PC-3 (cell line): Measurements from ENCODE around the gene EOGT. TPM values are rescaled to one million over a fixed set of nuclear protein-coding genes. Genes with fewer than 3 reads are reported as not detected.
A peak's percentile ranks its signal among the peaks of the same experiment; 100 is the strongest.

Source experiments
- ATAC-seq: fragments of 200-7000 bp; cut with Tn5 transposase; 2 replicates; pipeline ENCODE4 v1.9.1; 2020; ENCODE audit warnings: mild to moderate bottlenecking, moderate library complexity
- BruUV-seq: library from RNA; stranded (reverse); fragments of 400-500 nt; replicated peaks from 2 replicates; lab custom pipeline; 2021; lab: Mats Ljungman, UMichigan
- CTCF ChIA-PET: fragments of 300-600 bp; sonication (Branson Sonifier 250); formaldehyde crosslinking; loops from one replicate; lab custom pipeline; 2022; ENCODE audit warnings: antibody characterized with exemption; lab: Charles Lee
- POLR2A ChIA-PET: fragments of 300-600 bp; sonication (Branson Sonifier 250); formaldehyde crosslinking; loops from one replicate; lab custom pipeline; 2022; ENCODE audit warnings: antibody characterized with exemption; ENCODE audit not compliant: unreplicated experiment; lab: Charles Lee
- DNase-seq: peaks from one replicate; pipeline ENCODE4 v3.0.0-alpha.2; 2015
- H2AFZ ChIP-seq: fragments of 300-600 bp; sonication (generic); 2 replicates; pipeline ENCODE4 v1.6.0; 2016; ENCODE audit warnings: antibody characterized with exemption, low read length
- H3F3A ChIP-seq: fragments of 300-600 bp; sonication (generic); one replicate; pipeline ENCODE4 v1.6.0; 2017; ENCODE audit warnings: antibody characterized with exemption, low read length, control low read depth, mild to moderate bottlenecking; ENCODE audit not compliant: unreplicated experiment
- H3K27ac ChIP-seq: fragments of 300-600 bp; sonication (generic); 2 replicates; pipeline ENCODE4 v1.5.1; 2016; ENCODE audit warnings: mild to moderate bottlenecking, low read length
- H3K27me3 ChIP-seq: fragments of 300-600 bp; sonication (generic); 2 replicates; pipeline ENCODE4 v1.6.1; 2016; ENCODE audit warnings: low read length, mixed read lengths
- H3K36me3 ChIP-seq: fragments of 300-600 bp; sonication (generic); 2 replicates; pipeline ENCODE4 v1.6.1; 2016; ENCODE audit warnings: low read depth, mixed run types, low read length, mixed read lengths
- H3K4me1 ChIP-seq: fragments of 300-600 bp; sonication (generic); 2 replicates; pipeline ENCODE4 v1.5.1; 2016; ENCODE audit warnings: low read length; ENCODE audit not compliant: insufficient read depth
- H3K4me2 ChIP-seq: fragments of 300-600 bp; sonication (generic); 2 replicates; pipeline ENCODE4 v1.6.0; 2016; ENCODE audit warnings: low read length
- H3K4me3 ChIP-seq: fragments of 300-600 bp; sonication (generic); 2 replicates; pipeline ENCODE4 v1.5.1; 2016; ENCODE audit warnings: mild to moderate bottlenecking, low read length, mixed read lengths
- H3K79me2 ChIP-seq: fragments of 300-600 bp; sonication (generic); 2 replicates; pipeline ENCODE4 v1.6.1; 2017; ENCODE audit warnings: low read length, mixed read lengths
- H3K9ac ChIP-seq: fragments of 300-600 bp; sonication (generic); 2 replicates; pipeline ENCODE4 v1.6.0; 2016; ENCODE audit warnings: mild to moderate bottlenecking, low read length
- H3K9me2 ChIP-seq: fragments of 300-600 bp; sonication (generic); replicated peaks from 2 replicates; pipeline ENCODE4 v1.6.1; 2016; ENCODE audit warnings: mixed run types, low read length, mixed read lengths
- H3K9me3 ChIP-seq: fragments of 300-600 bp; sonication (generic); 2 replicates; pipeline ENCODE4 v1.6.1; 2016; ENCODE audit warnings: low read length, mixed read lengths
- H4K20me1 ChIP-seq: fragments of 300-600 bp; sonication (generic); 2 replicates; pipeline ENCODE4 v1.6.1; 2016; ENCODE audit warnings: low read length, mixed read lengths
- CTCF ChIP-seq: fragments of 300-600 bp; sonication (generic); conservative IDR thresholded peaks from 2 replicates; pipeline ENCODE4 v1.5.1; 2017; ENCODE audit warnings: antibody characterized with exemption, low read depth, mild to moderate bottlenecking, low read length
- EZH2 ChIP-seq: fragments of 300-600 bp; sonication (generic); IDR thresholded peaks from one replicate; pipeline ENCODE4 v1.6.1; 2017; ENCODE audit warnings: antibody characterized with exemption, mild to moderate bottlenecking, low read length; ENCODE audit not compliant: unreplicated experiment
- EZH2phosphoT487 ChIP-seq: fragments of 300-600 bp; sonication (generic); IDR thresholded peaks from 2 replicates; pipeline ENCODE4 v1.6.1; 2018; ENCODE audit warnings: mild to moderate bottlenecking, antibody characterized with exemption, low read length, borderline replicate concordance
- intact Hi-C: fragments of 100-400 bp; cut with micrococcal nuclease; formaldehyde crosslinking; loops from 2 replicates; pipeline ENCODE4 v1.9.0; 2023
- total RNA-seq: library from RNA; depleted of rRNA; stranded (reverse); fragments of >200 nt; gene quantifications from 2 replicates; pipeline ENCODE4 v1.2.3, GENCODE V29; 2014

Gene EOGT
- total RNA-seq, 1 experiment from 2014 or later = 8.3 TPM

GRCh38 chr3:69031635-69032034, 18.2 kb upstream of the EOGT start:
- Histone ChIP-seq H3K9ac (peak overlapping the region; percentile 13; the same call in 1 of the 2 replicates), H3K4me3 (no peak overlapping the region), H2AFZ (no peak overlapping the region), H3F3A (no peaks in the 10 kb centered on the region), H3K9me2 (no peaks in the 10 kb centered on the region), H3K36me3 (peaks cover 8% of the 10 kb centered on the region), H4K20me1 (no peaks in the 10 kb centered on the region), H3K79me2 (no peaks in the 10 kb centered on the region), H3K27ac (peak overlapping the region; percentile 89), H3K4me2 (peak overlapping the region; percentile 23; the same call in 1 of the 2 replicates), H3K4me1 (peaks cover 30% of the 10 kb centered on the region), H3K27me3 (no peaks in the 10 kb centered on the region), H3K9me3 (no peaks in the 10 kb centered on the region)
- intact Hi-C loops = no loop called here
- ChIA-PET POLR2A (no interaction called here), CTCF (no interaction called here)
- TF ChIP-seq EZH2 (no peak), EZH2phosphoT487 (no peak), CTCF (no peak)
- ATAC-seq (no peak), DNase-seq (no peak)
- BruUV-seq = no TSS peak

GRCh38 chr3:69020857-69021256, 7.4 kb upstream of the EOGT start:
- no peak for TF ChIP-seq EZH2
- TF ChIP-seq CTCF = no peak
- no peak for TF ChIP-seq EZH2phosphoT487
- H3K79me2 ChIP-seq = no peaks in the 10 kb centered on the region
- ATAC-seq = no peak
- no peaks in the 10 kb centered on the region for H3K9me3 ChIP-seq
- H3K4me1 ChIP-seq = no peaks in the 10 kb centered on the region
- no peak overlapping the region for H3K27ac ChIP-seq
- DNase-seq = no peak
- no peaks in the 10 kb centered on the region for H4K20me1 ChIP-seq
- no TSS peak for BruUV-seq
- H3K9ac ChIP-seq = no peak overlapping the region
- H3K27me3 ChIP-seq = no peaks in the 10 kb centered on the region
- no peaks in the 10 kb centered on the region for H3F3A ChIP-seq
- no peaks in the 10 kb centered on the region for H3K9me2 ChIP-seq
- intact Hi-C loops = no loop called here
- no peak overlapping the region for H2AFZ ChIP-seq
- no peaks in the 10 kb centered on the region for H3K36me3 ChIP-seq
- H3K4me3 ChIP-seq = no peak overlapping the region
- H3K4me2 ChIP-seq = no peak overlapping the region
- ChIA-PET POLR2A (no interaction called here), CTCF (interaction anchor here (0.6 kb wide), 1 partner anchor 750 kb away, joined by 4 read pairs; no protein-coding TSS in a partner anchor)

- H3K4me2 ChIP-seq = no peak overlapping the region
- H3F3A ChIP-seq = no peaks in the 10 kb centered on the region
- no peak overlapping the region for H3K9ac ChIP-seq
- no peaks in the 10 kb centered on the region for H3K79me2 ChIP-seq
- H3K4me1 ChIP-seq = no peaks in the 10 kb centered on the region
- no peak overlapping the region for H3K27ac ChIP-seq
- no peaks in the 10 kb centered on the region for H3K36me3 ChIP-seq
- TF ChIP-seq CTCF (peak; percentile 54), EZH2 (no peak)
- H4K20me1 ChIP-seq = no peaks in the 10 kb centered on the region
- intact Hi-C loops = no loop called here
- H2AFZ ChIP-seq = no peak overlapping the region
- H3K9me2 ChIP-seq = no peaks in the 10 kb centered on the region
- H3K9me3 ChIP-seq = no peaks in the 10 kb centered on the region
- BruUV-seq = no TSS peak
- no peak overlapping the region for H3K4me3 ChIP-seq
- no peaks in the 10 kb centered on the region for H3K27me3 ChIP-seq
- ATAC-seq (no peak), DNase-seq (peak; percentile 6)
- CTCF ChIA-PET = no interaction called here
- POLR2A ChIA-PET = no interaction called here
Measured at GRCh38 chr3:69020424-69020823, 6.9 kb upstream of the EOGT start.
